Right lobe of liver (tissue), 6 donors: ENCODE data around the gene HPDL. TPM values are rescaled to one million over a fixed set of nuclear protein-coding genes. Genes with fewer than 3 reads are reported as not detected.

Experiments used
- ATAC-seq, 4 donors: fragments of 200-7000 bp; cut with Tn5 transposase; one replicate each; pipeline ENCODE4 v1.9.1; 2020; ENCODE audit warnings: mild to moderate bottlenecking in 4 of 4, moderate library complexity in 4 of 4
- DNase-seq, 3 donors: peaks; one replicate each; pipeline ENCODE4 v3.0.0-alpha.2; 2020
- H3K27ac ChIP-seq, 3 donors: fragments of 200-600 bp; one replicate each; pipeline ENCODE4 v1.8.0; 2022
- H3K27me3 ChIP-seq, 2 donors: fragments of 200-600 bp; one replicate each; pipeline ENCODE4 v1.8.0; 2022
- H3K36me3 ChIP-seq, 4 donors: fragments of 200-600 bp; sonication (generic) in 1 of 4; one replicate each; pipeline versions ENCODE4 v1.5.1 to v1.8.0; 2017 to 2022; ENCODE audit warnings: control low read depth in 1 of 4
- H3K4me1 ChIP-seq, 4 donors: fragments of 200-600 bp; sonication (generic) in 1 of 4; one replicate each; pipeline versions ENCODE4 v1.5.1 to v1.8.0; 2017 to 2022; ENCODE audit warnings: control low read depth in 1 of 4
- H3K4me3 ChIP-seq, 3 donors: fragments of 200-600 bp; one replicate each; pipeline ENCODE4 v1.8.0; 2022
- H3K9me3 ChIP-seq, 4 donors: fragments of 200-600 bp; sonication (generic) in 1 of 4; one replicate each; pipeline versions ENCODE4 v1.5.1 to v1.8.0; 2017 to 2022; ENCODE audit warnings: control low read depth in 1 of 4
- POLR2A ChIP-seq: fragments of 450-650 bp; IDR thresholded peaks from one replicate; pipeline ENCODE4 v1.6.1; 2017; ENCODE audit warnings: antibody characterized with exemption, mild to moderate bottlenecking
- WGBS: methylation state at CpG from one replicate; pipeline ENCODE4 v1.1.6; 2018; ENCODE audit warnings: low coverage, low lambda C conversion rate; ENCODE audit not compliant: insufficient coverage; ENCODE audit errors: missing lambda C conversion rate; 5-methylcytosine and 5-hydroxymethylcytosine counted together
- intact Hi-C, 2 donors: fragments of 100-400 bp; cut with DNase I; formaldehyde crosslinking; loops; one replicate each; pipeline versions ENCODE4 v1.11.2 to v1.14.1; 2022
- total RNA-seq, 6 experiments: library from RNA; depleted of rRNA in 2 of 6; stranded (reverse); fragments of >200 nt in 2 of 6; fragmentation: NEBNext Ultra II Directional in 3 of 6; extraction: Animal tissue kit (Norgen Biotek cat#: 25700) in 3 of 6; gene quantifications; one replicate each; pipeline versions ENCODE4 v1.1.0 to v1.2.4, GENCODE V29; 2016 to 2023
- TF ChIP-seq, protein P1 (sequence below), 4 donors: fragments of 200-600 bp in 3 of 4; fragments of 450-650 bp in 1 of 4; IDR thresholded peaks; one replicate each; pipeline versions ENCODE4 v1.5.1 to v1.8.0; 2016 to 2022; ENCODE audit warnings: antibody characterized with exemption in 4 of 4, mild to moderate bottlenecking in 2 of 4
- donor health status: DM: no; HTN: yes; CAD: no.
- donor health status: DM: no; HTN: no; CAD: no.
- donor health status: DM: no; HTN: no; CAD: no.
- donor health status: DM: no; HTN: yes; CAD: no.
- donor health status: DM: no; HTN: yes; CAD: no.

The HPDL gene
- total RNA-seq, 6 experiments from 2014 or later: 0.25 to 0.56 TPM; not detected in 4

DNA sequence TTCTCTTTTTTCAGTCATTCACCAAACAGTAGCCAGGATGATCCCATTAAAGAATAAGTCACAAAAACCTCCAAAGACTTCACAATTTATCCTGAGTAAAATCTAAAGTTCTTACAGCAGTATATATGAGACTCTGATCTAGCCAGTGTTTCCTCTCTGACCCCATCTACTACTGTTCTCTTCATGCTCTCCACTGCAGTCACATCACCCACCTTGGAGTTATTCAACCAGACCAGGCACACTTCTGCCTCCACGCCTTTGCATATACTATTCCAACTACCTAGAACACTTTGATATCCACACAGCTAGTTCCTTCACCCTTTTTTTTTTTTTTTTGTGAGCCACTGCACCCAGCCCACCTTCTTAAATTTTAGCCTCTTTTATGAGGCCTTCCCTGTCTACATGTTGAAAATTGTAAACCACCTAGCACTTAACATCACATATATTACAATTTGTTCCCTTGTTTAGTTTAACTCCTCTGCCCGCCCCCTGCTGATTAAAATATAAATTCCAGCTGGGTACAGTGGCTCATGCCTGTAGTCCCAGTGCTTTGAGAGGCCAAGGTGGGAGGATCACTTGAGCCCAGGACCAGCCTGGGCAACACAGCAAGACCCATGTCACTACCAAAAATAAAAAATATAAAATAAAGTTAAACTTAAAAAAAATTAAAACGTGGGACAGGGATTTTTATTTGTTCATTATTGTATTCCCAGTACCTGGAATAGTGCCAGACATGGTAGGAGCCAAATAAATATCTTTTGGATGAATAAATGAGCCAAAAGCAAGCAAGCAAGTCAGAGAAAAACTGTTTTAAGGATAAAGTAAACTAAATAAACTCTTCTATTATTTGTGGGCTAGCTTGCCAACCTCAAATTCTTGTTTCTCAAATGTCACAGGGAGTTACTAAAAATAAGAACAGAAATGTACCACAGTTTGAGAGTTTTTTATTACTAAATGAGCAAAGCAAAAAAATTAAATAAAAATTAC lies 48.7 kb downstream of the HPDL start:
- H3K4me3 ChIP-seq: no peak overlapping the region
- WGBS: 56% methylated on average over 3 of the region's 3 CpGs
- intact Hi-C loops: no loop called here
- H3K9me3 ChIP-seq: no peaks in the 10 kb centered on the region
- peaks cover 0 to 7% (median 0%) of the 10 kb centered on the region in 4 donors for H3K4me1 ChIP-seq
- H3K36me3 ChIP-seq: no peaks in the 10 kb centered on the region
- DNase-seq (no peak), ATAC-seq (no peak)
- TF ChIP-seq, protein P1, sequence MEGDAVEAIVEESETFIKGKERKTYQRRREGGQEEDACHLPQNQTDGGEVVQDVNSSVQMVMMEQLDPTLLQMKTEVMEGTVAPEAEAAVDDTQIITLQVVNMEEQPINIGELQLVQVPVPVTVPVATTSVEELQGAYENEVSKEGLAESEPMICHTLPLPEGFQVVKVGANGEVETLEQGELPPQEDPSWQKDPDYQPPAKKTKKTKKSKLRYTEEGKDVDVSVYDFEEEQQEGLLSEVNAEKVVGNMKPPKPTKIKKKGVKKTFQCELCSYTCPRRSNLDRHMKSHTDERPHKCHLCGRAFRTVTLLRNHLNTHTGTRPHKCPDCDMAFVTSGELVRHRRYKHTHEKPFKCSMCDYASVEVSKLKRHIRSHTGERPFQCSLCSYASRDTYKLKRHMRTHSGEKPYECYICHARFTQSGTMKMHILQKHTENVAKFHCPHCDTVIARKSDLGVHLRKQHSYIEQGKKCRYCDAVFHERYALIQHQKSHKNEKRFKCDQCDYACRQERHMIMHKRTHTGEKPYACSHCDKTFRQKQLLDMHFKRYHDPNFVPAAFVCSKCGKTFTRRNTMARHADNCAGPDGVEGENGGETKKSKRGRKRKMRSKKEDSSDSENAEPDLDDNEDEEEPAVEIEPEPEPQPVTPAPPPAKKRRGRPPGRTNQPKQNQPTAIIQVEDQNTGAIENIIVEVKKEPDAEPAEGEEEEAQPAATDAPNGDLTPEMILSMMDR (IDR thresholded peaks at IDR 0.05): no peak
- no peak for TF ChIP-seq POLR2A
- no peaks in the 10 kb centered on the region for H3K27me3 ChIP-seq
- no peak overlapping the region for H3K27ac ChIP-seq

DNA sequence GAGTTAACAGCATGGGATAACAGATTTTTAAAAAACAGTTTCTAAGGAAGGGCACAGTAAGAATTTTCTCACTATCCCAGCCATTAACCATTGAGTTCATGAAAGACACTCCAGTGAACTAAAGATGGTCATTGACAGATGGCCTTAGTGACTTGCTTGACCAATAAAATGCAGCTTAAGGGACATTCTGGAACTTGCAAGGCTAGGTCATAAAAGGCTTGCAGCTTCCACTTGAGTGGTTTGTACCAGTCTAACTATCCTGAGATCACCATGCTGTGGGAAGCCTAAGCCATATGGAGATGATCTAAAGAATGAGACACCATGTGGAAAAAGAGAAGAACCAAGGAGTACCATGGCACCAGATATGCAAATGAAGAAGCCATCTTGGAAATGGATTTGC lies 51.5 kb downstream of the HPDL start:
- Histone ChIP-seq H3K4me3 (no peak overlapping the region), H3K4me1 (peaks cover 0 to 16% (median 0%) of the 10 kb centered on the region in 4 donors), H3K9me3 (no peaks in the 10 kb centered on the region), H3K36me3 (no peaks in the 10 kb centered on the region), H3K27me3 (no peaks in the 10 kb centered on the region), H3K27ac (no peak overlapping the region)
- TF ChIP-seq, protein P1 (IDR thresholded peaks at IDR 0.05): no peak
- no peak for TF ChIP-seq POLR2A
- DNase-seq (no peak), ATAC-seq (no peak)
- intact Hi-C loops: no loop called here

Other genes with a start within 250 kb of the HPDL start
- under 1 TPM; 0.18 to 0.46 (median 0.31) TPM for gene ZSWIM5, start 120.3 kb upstream of the HPDL start, total RNA-seq
- 1 to 10 TPM; 3.2 to 7.7 (median 4.4) TPM for gene TOE1, start 13.3 kb downstream of the HPDL start, total RNA-seq
- 10 to 100 TPM in 2 of 6 experiments, 1 to 10 TPM in 4; 7.2 to 11.9 (median 8.4) TPM for gene MUTYH, start 13.5 kb downstream of the HPDL start, total RNA-seq
- 1 to 10 TPM; 2.7 to 5.5 (median 4.3) TPM for gene TESK2, start 164.3 kb downstream of the HPDL start, total RNA-seq
- gene CCDC163, start 173.2 kb downstream of the HPDL start, total RNA-seq: 1 to 10 TPM in 2 of 6 experiments, under 1 TPM in 4; 0.31 to 1.3 (median 0.67) TPM
- 10 to 100 TPM in 5 of 6 experiments, 1 to 10 TPM in 1; 7.7 to 38.5 (median 17.3) TPM for gene MMACHC, start 173.4 kb downstream of the HPDL start, total RNA-seq
- 100 to 1,000 TPM; 315 to 672 (median 358) TPM for gene PRDX1, start 195.0 kb downstream of the HPDL start, total RNA-seq
- gene AKR1A1, start 223.9 kb downstream of the HPDL start, total RNA-seq: 100 to 1,000 TPM; 115 to 308 (median 220) TPM